ENCODE results near the gene ZP3.
"Not testable (repeated sequence)": the region's sequence is repeated elsewhere in the genome, so short reads cannot be mapped to it uniquely, and the experiment has no call there.

The ZP3 gene

DNA sequence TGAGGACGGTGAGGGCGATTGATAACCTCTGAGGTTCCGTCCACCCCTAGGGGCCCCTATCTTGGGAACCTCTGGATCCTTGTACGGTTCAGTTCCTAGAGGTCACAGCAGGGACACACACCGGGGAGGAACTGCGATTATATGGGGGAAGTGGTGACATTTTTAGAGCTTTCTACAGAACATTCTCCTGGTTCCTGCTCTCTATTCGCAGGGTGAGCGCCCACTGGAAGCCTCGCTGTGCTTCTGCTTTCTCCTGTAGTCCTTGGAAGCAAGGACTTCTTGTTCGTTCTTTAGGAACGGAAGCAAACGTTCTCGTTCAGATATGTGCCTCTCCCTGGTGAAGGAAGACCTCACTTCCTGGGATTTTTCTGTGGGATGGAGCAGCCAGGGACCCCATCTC is 63.2 kb downstream of the ZP3 start:
- DNase-seq, result not testable (repeated sequence)

Data from NK-92 treated with Interleukin-12 subunit alpha and Interleukin-12 subunit beta, amount 100 ng/mL, for 24 hours (cell line).